AG04450 (cell line): Measurements from ENCODE around the gene DPP6. TPM values are rescaled to one million over a fixed set of nuclear protein-coding genes. Genes with fewer than 3 reads are reported as not detected.

Source experiments
- CTCF ChIA-PET: fragments of 300-600, 350-600 bp; formaldehyde crosslinking; extraction: SDS; loops from one replicate; lab custom pipeline; 2022; ENCODE audit warnings: antibody characterized with exemption, inconsistent platforms; lab: Charles Lee
- POLR2A ChIA-PET: fragments of 350-600 bp; formaldehyde crosslinking; extraction: SDS; loops from one replicate; lab custom pipeline; 2021; ENCODE audit warnings: antibody characterized with exemption, inconsistent platforms; lab: Yijun Ruan, JAX
- DNase-seq: peaks from one replicate; pipeline ENCODE4 v3.0.0-alpha.2; 2011; ENCODE audit warnings: low read depth, low spot score
- H3K27ac ChIP-seq: one replicate; pipeline ENCODE4 v1.5.1; 2012; ENCODE audit warnings: low read depth, low read length, control low read depth
- H3K27me3 ChIP-seq: one replicate; pipeline ENCODE4 v1.6.0; 2012; ENCODE audit warnings: low read length; ENCODE audit not compliant: control insufficient read depth, insufficient read depth
- H3K4me3 ChIP-seq: 2 replicates; pipeline ENCODE4 v1.5.1; 2011; ENCODE audit warnings: mild to moderate bottlenecking, low read depth, low read length, control low read depth
- H3K9me3 ChIP-seq: 2 replicates; pipeline ENCODE4 v1.5.1; 2012; ENCODE audit warnings: low read length; ENCODE audit not compliant: control insufficient read depth, insufficient read depth
- CTCF ChIP-seq: IDR thresholded peaks from 2 replicates; pipeline ENCODE4 v1.5.1; 2011; ENCODE audit warnings: low read depth, low read length, control low read depth, inconsistent platforms
- polyA plus RNA-seq: library from polyadenylated mRNA; depleted of rRNA; stranded (reverse); fragments of >200 nt; gene quantifications from 2 replicates; pipeline ENCODE4 v1.2.3, GENCODE V29; 2011

DPP6 gene
- polyA plus RNA-seq, 1 experiment, result not detected

GRCh38 chr7:154484943-154485342, 432.7 kb downstream of the DPP6 start:
- Histone ChIP-seq H3K27me3 (no peaks in the 10 kb centered on the region), H3K4me3 (no peak overlapping the region), H3K27ac (no peak overlapping the region), H3K9me3 (peaks cover 64% of the 10 kb centered on the region)
- CTCF ChIA-PET, result no interaction called here
- no peak for DNase-seq
- TF ChIP-seq CTCF, result no peak
- POLR2A ChIA-PET, result no interaction called here

- H3K27ac ChIP-seq, result no peak overlapping the region
- CTCF ChIA-PET, result no interaction called here
- H3K9me3 ChIP-seq, result peaks cover 38% of the 10 kb centered on the region
- H3K4me3 ChIP-seq, result no peak overlapping the region
- no peak for DNase-seq
- no peak for TF ChIP-seq CTCF
- no peaks in the 10 kb centered on the region for H3K27me3 ChIP-seq
- POLR2A ChIA-PET, result no interaction called here
Measured at GRCh38 chr7:154489897-154490296, 437.7 kb downstream of the DPP6 start.

GRCh38 chr7:154493594-154493993, 441.4 kb downstream of the DPP6 start:
- Histone ChIP-seq H3K27me3 (no peaks in the 10 kb centered on the region), H3K9me3 (peaks cover 26% of the 10 kb centered on the region), H3K27ac (no peak overlapping the region), H3K4me3 (no peak overlapping the region)
- no peak for DNase-seq
- ChIA-PET CTCF (no interaction called here), POLR2A (no interaction called here)
- no peak for TF ChIP-seq CTCF

GRCh38 chr7:154497751-154498150, 445.6 kb downstream of the DPP6 start:
- CTCF ChIA-PET, result no interaction called here
- Histone ChIP-seq H3K4me3 (no peak overlapping the region), H3K27me3 (no peaks in the 10 kb centered on the region), H3K9me3 (peaks cover 23% of the 10 kb centered on the region), H3K27ac (no peak overlapping the region)
- DNase-seq, result no peak
- TF ChIP-seq CTCF, result no peak
- POLR2A ChIA-PET, result no interaction called here

GRCh38 chr7:154503962-154504550, 451.9 kb downstream of the DPP6 start:
- ChIA-PET CTCF (interaction anchor here (0.7 to 2.0 kb wide), 8 partner anchors 9 to 1610 kb away, joined by 3 to 10 read pairs (median 3); no protein-coding TSS in a partner anchor), POLR2A (no interaction called here)
- no peak for DNase-seq
- H3K9me3 ChIP-seq, result peaks cover 15% of the 10 kb centered on the region
- no peak overlapping the region for H3K27ac ChIP-seq
- H3K4me3 ChIP-seq, result no peak overlapping the region
- H3K27me3 ChIP-seq, result no peaks in the 10 kb centered on the region
- TF ChIP-seq CTCF, result peak; percentile 46; the same call in 1 of the 2 replicates
